ENCODE results near the gene ZNF341. TPM values are rescaled to one million over a fixed set of nuclear protein-coding genes. Genes with fewer than 3 reads are reported as not detected.
"Not testable (repeated sequence)": the region's sequence is repeated elsewhere in the genome, so short reads cannot be mapped to it uniquely, and the experiment has no call there.

ZNF341 gene
- total RNA-seq, 2 experiments from 2014 or later = 5.6 to 5.8 TPM

DNA sequence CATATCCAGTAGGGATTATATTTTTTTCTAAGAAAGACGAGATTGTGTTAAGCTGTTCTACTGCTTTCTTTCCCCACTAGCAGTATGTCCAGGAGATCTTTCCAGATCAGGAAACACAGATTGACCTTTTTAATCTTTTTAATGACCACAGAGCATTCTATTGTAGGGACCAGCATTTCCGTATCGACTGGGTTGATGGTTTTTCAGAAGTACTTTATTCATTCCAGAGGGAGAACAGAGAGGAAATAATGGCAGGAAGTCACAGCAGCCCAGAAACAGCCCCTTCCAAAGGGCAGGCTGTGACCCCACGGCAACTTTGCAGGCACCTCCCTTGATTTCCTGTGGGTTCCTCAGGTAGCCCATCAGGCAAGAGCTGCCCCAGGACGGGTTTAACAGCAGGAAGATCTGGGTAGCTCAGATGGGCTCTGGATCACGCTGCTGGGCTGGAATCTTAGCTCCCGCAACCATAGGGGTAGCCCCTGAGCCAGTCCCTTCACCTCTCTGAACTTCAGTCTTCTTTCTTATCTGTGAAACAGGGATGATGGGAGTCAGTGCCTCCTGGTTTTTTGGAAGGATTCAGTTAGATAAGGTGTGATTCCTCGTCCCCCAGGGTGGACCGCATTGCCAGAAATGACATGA, 55.6 kb downstream of the ZNF341 start:
- Mint-ChIP-seq H3K9me3 (no peaks in the 10 kb centered on the region), H3K4me3 (no peak overlapping the region), H3K27ac (peak overlapping the region; percentile 67), H3K27me3 (no peaks in the 10 kb centered on the region), H3K4me1 (peaks cover 47% of the 10 kb centered on the region), H3K36me3 (ENCODE audit: low read depth) (peaks cover 9% of the 10 kb centered on the region)
- ChIA-PET CTCF (interaction anchor here (0.9 to 1.5 kb wide), 4 partner anchors 9 to 206 kb away, joined by 3 to 5 read pairs (median 4); partner anchors contain the start of genes RALY and ZNF341), POLR2A (interaction anchor here (1.0 to 2.2 kb wide), 4 partner anchors 9 to 385 kb away, joined by 3 to 8 read pairs (median 6); partner anchors contain the start of genes CHMP4B and EIF2S2)
- DNase-seq = no peak

- Mint-ChIP-seq H3K9me3 (no peaks in the 10 kb centered on the region), H3K4me3 (no peak overlapping the region), H3K27ac (peak overlapping the region; percentile 68), H3K27me3 (no peaks in the 10 kb centered on the region), H3K4me1 (peaks cover 53% of the 10 kb centered on the region), H3K36me3 (ENCODE audit: low read depth) (peaks cover 9% of the 10 kb centered on the region)
- POLR2A ChIA-PET = interaction anchor here (1.0 to 1.8 kb wide), 2 partner anchors 10 to 23 kb away, joined by 4 to 8 read pairs; partner anchors contain the start of gene CHMP4B
- CTCF ChIA-PET = no interaction called here
- no peak for DNase-seq
These were observed 56.7 kb downstream of the ZNF341 start for GRCh38 chr20:33788351-33789049.

- CTCF ChIA-PET = no interaction called here
- no peaks in the 10 kb centered on the region for H3K9me3 Mint-ChIP-seq
- H3K4me1 Mint-ChIP-seq = peaks cover 55% of the 10 kb centered on the region
- H3K27ac Mint-ChIP-seq = no peak overlapping the region
- H3K27me3 Mint-ChIP-seq = no peaks in the 10 kb centered on the region
- DNase-seq = no peak
- POLR2A ChIA-PET = no interaction called here
- H3K4me3 Mint-ChIP-seq = no peak overlapping the region
- peaks cover 9% of the 10 kb centered on the region for H3K36me3 Mint-ChIP-seq (ENCODE audit: low read depth)
These were observed 57.5 kb downstream of the ZNF341 start for GRCh38 chr20:33789109-33789857.

- ChIA-PET POLR2A (no interaction called here), CTCF (no interaction called here)
- Mint-ChIP-seq H3K4me1 (peaks cover 51% of the 10 kb centered on the region), H3K27me3 (no peaks in the 10 kb centered on the region), H3K9me3 (no peaks in the 10 kb centered on the region), H3K4me3 (no peak overlapping the region), H3K27ac (no peak overlapping the region), H3K36me3 (ENCODE audit: low read depth) (peaks cover 9% of the 10 kb centered on the region)
- DNase-seq = no peak
These were observed 58.0 kb downstream of the ZNF341 start for GRCh38 chr20:33789858-33790182.

- ChIA-PET POLR2A (no interaction called here), CTCF (interaction anchor here (4.0 kb wide), 1 partner anchor 8 kb away, joined by 15 read pairs; no protein-coding TSS in a partner anchor)
- DNase-seq = no peak
- peak overlapping the region; percentile 23 for H3K27ac Mint-ChIP-seq
- H3K4me1 Mint-ChIP-seq = peaks cover 46% of the 10 kb centered on the region
- H3K27me3 Mint-ChIP-seq = no peaks in the 10 kb centered on the region
- peaks cover 9% of the 10 kb centered on the region for H3K36me3 Mint-ChIP-seq (ENCODE audit: low read depth)
- H3K4me3 Mint-ChIP-seq = no peak overlapping the region
- H3K9me3 Mint-ChIP-seq = no peaks in the 10 kb centered on the region
These were observed 58.8 kb downstream of the ZNF341 start for GRCh38 chr20:33790566-33790965.

GRCh38 chr20:33791021-33791420, 59.2 kb downstream of the ZNF341 start:
- no peaks in the 10 kb centered on the region for H3K9me3 Mint-ChIP-seq
- no peak for DNase-seq
- H3K27ac Mint-ChIP-seq = no peak overlapping the region
- POLR2A ChIA-PET = no interaction called here
- CTCF ChIA-PET = interaction anchor here (1.0 to 4.0 kb wide), 4 partner anchors 8 to 124 kb away, joined by 3 to 15 read pairs (median 10); no protein-coding TSS in a partner anchor
- peaks cover 9% of the 10 kb centered on the region for H3K36me3 Mint-ChIP-seq (ENCODE audit: low read depth)
- peaks cover 42% of the 10 kb centered on the region for H3K4me1 Mint-ChIP-seq
- H3K4me3 Mint-ChIP-seq = no peak overlapping the region
- H3K27me3 Mint-ChIP-seq = no peaks in the 10 kb centered on the region

DNA sequence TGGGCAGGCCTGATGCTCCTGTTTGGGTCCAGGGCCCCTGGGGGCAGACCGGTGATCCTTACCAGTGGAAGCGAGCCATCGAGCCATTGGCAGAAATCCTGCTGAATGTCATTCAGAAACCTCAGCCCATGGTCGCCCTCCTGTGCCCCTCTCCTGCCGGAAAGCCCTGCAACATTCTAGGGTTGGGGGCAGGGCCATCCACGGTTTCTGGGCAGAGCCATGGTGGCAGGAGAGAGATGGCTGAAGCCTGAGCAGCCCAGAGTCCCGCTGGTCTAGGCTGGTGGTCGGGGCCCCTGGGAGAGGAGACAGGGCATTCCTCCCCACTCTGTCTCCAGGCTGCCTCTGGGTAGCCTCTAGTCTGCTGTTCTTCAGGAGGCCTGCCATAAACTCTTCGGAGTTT, 59.7 kb downstream of the ZNF341 start:
- Mint-ChIP-seq H3K27ac (no peak overlapping the region), H3K4me3 (no peak overlapping the region), H3K27me3 (no peaks in the 10 kb centered on the region), H3K36me3 (ENCODE audit: low read depth) (peaks cover 7% of the 10 kb centered on the region), H3K4me1 (peaks cover 37% of the 10 kb centered on the region), H3K9me3 (no peaks in the 10 kb centered on the region)
- CTCF ChIA-PET = interaction anchor here (0.6 to 4.1 kb wide), 27 partner anchors 9 to 328 kb away, joined by 3 to 33 read pairs (median 5); partner anchors contain the start of genes CHMP4B and EIF2S2
- POLR2A ChIA-PET = interaction anchor here (2.4 kb wide), 1 partner anchor 20 kb away, joined by 10 read pairs; the partner anchor contains the start of gene CHMP4B
- DNase-seq = no peak

- H3K9me3 Mint-ChIP-seq = no peaks in the 10 kb centered on the region
- H3K27me3 Mint-ChIP-seq = no peaks in the 10 kb centered on the region
- DNase-seq = peak; percentile 55
- ChIA-PET POLR2A (interaction anchor here (2.4 kb wide), 1 partner anchor 19 kb away, joined by 10 read pairs; the partner anchor contains the start of gene CHMP4B), CTCF (interaction anchor here (0.6 to 4.1 kb wide), 32 partner anchors 9 to 570 kb away, joined by 3 to 33 read pairs (median 4); partner anchors contain the start of genes CHMP4B and EIF2S2)
- H3K4me3 Mint-ChIP-seq = no peak overlapping the region
- no peak overlapping the region for H3K27ac Mint-ChIP-seq
- H3K36me3 Mint-ChIP-seq (ENCODE audit: low read depth) = peaks cover 7% of the 10 kb centered on the region
- H3K4me1 Mint-ChIP-seq = peaks cover 32% of the 10 kb centered on the region
These were observed 60.3 kb downstream of the ZNF341 start for GRCh38 chr20:33791959-33792597.

GRCh38 chr20:33792598-33792989, 60.8 kb downstream of the ZNF341 start:
- CTCF ChIA-PET = interaction anchor here (0.6 to 4.1 kb wide), 28 partner anchors 9 to 571 kb away, joined by 3 to 33 read pairs (median 4); partner anchors contain the start of genes CHMP4B and EIF2S2
- POLR2A ChIA-PET = interaction anchor here (2.4 kb wide), 1 partner anchor 19 kb away, joined by 10 read pairs; the partner anchor contains the start of gene CHMP4B
- not testable (repeated sequence) for H3K9me3 Mint-ChIP-seq; DNase-seq; H3K4me3 Mint-ChIP-seq; H3K27me3 Mint-ChIP-seq; H3K27ac Mint-ChIP-seq; H3K36me3 Mint-ChIP-seq (ENCODE audit: low read depth)
- H3K4me1 Mint-ChIP-seq = peaks cover 27% of the 10 kb centered on the region

DNA sequence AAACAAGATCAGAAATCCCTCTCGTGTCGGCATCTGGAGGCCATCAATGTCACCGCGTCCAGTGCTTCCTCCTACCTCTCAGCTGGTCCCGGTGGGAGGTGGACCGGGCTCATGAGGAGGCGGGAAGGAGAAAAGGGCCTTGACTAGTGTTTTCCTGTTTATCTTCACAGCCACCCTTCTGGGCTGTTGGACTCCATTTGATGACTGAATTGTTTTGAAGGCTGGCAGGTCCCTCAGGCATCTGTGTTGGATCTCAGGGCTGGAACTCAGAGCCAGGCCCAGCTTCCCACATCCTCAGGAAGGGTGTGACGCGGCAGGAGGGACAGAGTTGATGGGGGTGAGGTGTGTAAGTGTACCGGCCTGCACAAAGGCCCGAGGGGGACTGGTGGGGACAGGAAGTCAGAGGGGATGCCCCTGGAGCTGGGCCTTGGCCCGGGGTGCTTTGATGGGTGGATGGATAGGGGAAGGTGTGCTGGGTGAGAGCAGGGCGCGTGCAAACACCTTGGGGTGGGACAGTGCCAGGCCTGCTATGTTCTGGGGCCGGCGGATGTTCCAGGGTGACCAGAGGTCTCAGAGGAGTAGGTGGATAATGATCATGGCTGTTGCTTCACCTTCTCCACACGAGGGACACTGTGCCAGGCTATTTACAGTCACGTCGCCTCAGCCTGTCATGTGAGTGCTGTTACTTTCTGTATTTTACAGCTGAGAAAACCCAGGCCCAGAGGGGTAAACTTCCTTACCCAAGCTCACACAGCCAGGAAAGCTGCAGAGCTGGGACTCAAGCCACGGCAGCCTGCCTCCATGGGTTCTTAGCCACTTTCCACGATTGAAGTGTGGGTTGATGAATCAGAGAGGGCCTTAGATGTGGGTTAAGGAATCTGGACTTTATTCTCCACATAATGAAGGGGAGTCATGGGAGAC, 61.5 kb downstream of the ZNF341 start:
- no peak overlapping the region for H3K27ac Mint-ChIP-seq
- peaks cover 23% of the 10 kb centered on the region for H3K4me1 Mint-ChIP-seq
- H3K36me3 Mint-ChIP-seq (ENCODE audit: low read depth) = peaks cover 7% of the 10 kb centered on the region
- H3K9me3 Mint-ChIP-seq = no peaks in the 10 kb centered on the region
- H3K4me3 Mint-ChIP-seq = no peak overlapping the region
- ChIA-PET CTCF (interaction anchor here (0.6 to 4.1 kb wide), 21 partner anchors 8 to 572 kb away, joined by 3 to 33 read pairs (median 6); partner anchors contain the start of gene CHMP4B), POLR2A (interaction anchor here (1.2 to 2.4 kb wide), 2 partner anchors 18 to 60 kb away, joined by 4 to 10 read pairs; partner anchors contain the start of gene CHMP4B)
- no peaks in the 10 kb centered on the region for H3K27me3 Mint-ChIP-seq
- no peak for DNase-seq

DNA sequence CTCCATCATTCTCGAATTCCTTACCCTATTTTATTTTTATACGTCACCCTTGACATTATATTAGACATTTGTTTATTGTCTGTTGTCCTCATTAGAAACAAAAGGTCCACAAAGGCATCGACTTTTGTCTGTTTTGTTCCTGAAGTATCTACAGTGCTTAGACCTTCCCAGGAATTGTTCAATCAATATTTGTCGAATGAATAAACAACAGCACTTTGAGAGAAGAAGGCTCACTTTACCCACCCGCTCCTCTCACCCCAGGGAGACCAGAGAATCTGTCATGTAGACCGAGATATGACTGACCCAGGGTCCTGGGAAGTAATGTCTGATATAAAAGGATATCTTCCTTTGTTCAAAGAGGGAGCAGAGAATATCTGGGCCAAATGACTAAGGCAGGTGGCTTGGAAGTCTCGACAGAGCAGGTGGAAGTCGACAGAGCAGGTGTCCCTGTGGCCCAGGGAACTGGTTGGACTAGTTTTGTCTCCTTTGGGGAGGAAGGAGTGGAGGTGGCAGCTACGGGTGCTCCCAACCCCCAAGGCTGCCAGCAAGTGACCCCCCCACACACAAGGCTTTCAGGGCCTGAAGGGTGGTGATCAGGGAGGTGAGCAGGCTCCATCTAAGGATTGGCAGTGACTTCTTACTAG, 64.6 kb downstream of the ZNF341 start:
- H3K27ac Mint-ChIP-seq = no peak overlapping the region
- H3K4me3 Mint-ChIP-seq = no peak overlapping the region
- ChIA-PET CTCF (no interaction called here), POLR2A (no interaction called here)
- H3K36me3 Mint-ChIP-seq (ENCODE audit: low read depth) = no peaks in the 10 kb centered on the region
- no peaks in the 10 kb centered on the region for H3K9me3 Mint-ChIP-seq
- no peaks in the 10 kb centered on the region for H3K27me3 Mint-ChIP-seq
- peaks cover 16% of the 10 kb centered on the region for H3K4me1 Mint-ChIP-seq
- DNase-seq = no peak

Data from activated CD4-positive, alpha-beta memory T cell treated with anti-CD3 and anti-CD28 coated beads, Interleukin-2, amount 10 ng/mL, durations not matched to agents 7 days and 5 days (primary cell).